GM12874 (cell line): ENCODE results near the gene GPR162.

Experiments used
- CTCF ChIP-seq: IDR thresholded peaks from 2 replicates; pipeline ENCODE4 v1.5.1; 2011; ENCODE audit warnings: low read depth, mild to moderate bottlenecking, control low read depth, low read length, moderate library complexity; ENCODE audit not compliant: insufficient read depth

Gene GPR162

GRCh38 chr12:6820166-6820565, 1.5 kb upstream of the GPR162 start:
- TF ChIP-seq CTCF, result no peak

GRCh38 chr12:6822426-6823135, 960 bp downstream of the GPR162 start:
- TF ChIP-seq CTCF, result no peak

- TF ChIP-seq CTCF, result no peak
Observed at GRCh38 chr12:6823182-6824084, 1.8 kb downstream of the GPR162 start.

DNA sequence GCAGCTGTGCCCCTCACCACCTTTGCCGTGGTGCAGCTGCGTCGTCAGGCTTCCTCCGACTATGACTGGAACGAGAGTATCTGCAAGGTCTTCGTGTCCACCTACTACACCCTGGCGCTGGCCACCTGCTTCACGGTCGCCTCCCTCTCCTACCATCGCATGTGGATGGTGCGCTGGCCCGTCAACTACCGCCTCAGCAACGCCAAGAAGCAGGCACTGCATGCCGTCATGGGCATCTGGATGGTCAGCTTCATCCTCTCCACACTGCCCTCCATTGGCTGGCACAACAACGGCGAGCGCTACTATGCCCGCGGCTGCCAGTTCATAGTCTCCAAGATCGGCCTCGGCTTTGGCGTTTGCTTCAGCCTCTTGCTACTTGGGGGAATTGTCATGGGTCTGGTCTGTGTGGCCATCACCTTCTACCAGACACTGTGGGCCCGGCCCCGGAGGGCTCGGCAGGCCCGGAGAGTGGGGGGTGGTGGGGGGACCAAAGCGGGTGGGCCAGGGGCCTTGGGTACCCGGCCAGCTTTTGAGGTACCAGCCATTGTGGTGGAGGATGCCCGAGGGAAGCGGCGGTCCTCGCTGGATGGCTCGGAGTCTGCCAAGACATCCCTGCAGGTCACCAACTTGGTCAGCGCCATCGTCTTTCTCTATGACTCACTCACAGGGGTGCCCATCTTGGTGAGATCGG, 2.6 kb downstream of the GPR162 start:
- no peak for TF ChIP-seq CTCF

- no peak for TF ChIP-seq CTCF
Observed at GRCh38 chr12:6824901-6825381, 3.3 kb downstream of the GPR162 start.

GRCh38 chr12:6825398-6826124, 3.9 kb downstream of the GPR162 start:
- TF ChIP-seq CTCF, result peak; percentile 95
